GM21717 (cell line): Measurements from ENCODE around the gene CCDC197.

Experiments used
- ATAC-seq: cut with Tn5 transposase; IDR thresholded peaks from one replicate; pipeline ENCODE4 v1.9.1; 2021; ENCODE audit warnings: mild to moderate bottlenecking, moderate library complexity; ENCODE audit not compliant: unreplicated experiment

CCDC197 gene

GRCh38 chr14:93998871-93999403 lies 1.8 kb downstream of the CCDC197 start:
- ATAC-seq = no peak

DNA sequence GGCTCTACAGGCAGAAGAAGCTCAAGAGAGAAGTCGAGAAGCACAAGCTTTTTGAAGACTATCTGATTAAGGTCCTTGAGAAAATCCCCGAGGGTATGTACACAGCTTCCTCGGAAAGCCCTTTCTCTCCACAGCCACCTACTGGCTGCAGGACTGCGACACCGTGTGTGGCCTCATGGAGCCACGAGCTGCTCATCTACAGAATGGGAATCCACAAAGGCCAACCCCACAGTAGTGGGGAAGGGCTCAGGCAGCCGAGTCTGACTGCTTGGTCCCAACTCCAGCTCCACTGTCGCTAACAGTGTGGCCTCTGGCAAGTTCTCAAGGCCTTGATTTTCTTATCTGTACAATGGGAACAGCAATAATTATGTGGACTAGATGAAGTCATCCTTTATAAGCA lies 2.5 kb downstream of the CCDC197 start:
- no peak for ATAC-seq

DNA sequence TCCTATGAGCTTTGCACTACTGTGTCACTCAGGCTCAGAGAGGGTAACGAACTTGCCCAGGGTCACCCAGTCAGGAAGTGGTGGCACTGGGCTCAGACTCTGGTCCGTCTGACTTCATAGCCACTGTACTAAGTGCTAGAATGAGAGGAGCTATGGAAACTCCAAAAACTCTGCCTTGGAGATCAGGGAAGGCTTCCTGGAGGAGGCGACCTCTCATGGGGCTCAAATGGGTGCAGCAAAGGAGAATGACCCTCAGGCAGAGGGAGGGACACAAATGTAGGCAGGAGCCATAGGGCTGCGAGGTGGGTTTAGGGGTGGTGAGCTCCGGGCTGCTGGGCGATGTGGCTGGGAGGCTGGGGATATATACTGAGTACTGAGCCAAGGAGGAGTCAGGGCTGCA lies 3.2 kb downstream of the CCDC197 start:
- no peak for ATAC-seq

DNA sequence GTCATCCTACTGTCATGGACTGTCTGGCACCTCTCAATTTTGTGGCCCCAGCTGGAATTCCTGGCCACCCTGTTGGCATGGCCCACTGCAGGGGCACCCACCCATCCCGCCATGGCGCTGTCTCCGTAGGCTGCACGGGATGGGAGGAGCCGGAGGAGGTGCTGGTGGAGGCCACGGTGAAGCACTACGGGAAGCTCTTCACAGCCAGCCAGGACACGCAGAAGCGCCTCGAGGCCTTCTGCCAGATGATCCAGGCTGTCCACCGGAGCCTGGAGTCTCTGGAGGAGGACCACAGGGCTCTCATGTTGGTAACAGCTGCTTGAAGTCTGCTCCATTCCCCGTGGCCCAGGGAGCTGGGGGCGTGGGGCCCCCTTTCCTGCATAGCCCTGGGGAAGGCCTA lies 3.9 kb downstream of the CCDC197 start:
- ATAC-seq = no peak

GRCh38 chr14:94001501-94002396 lies 4.6 kb downstream of the CCDC197 start:
- ATAC-seq = peak; percentile 64

DNA sequence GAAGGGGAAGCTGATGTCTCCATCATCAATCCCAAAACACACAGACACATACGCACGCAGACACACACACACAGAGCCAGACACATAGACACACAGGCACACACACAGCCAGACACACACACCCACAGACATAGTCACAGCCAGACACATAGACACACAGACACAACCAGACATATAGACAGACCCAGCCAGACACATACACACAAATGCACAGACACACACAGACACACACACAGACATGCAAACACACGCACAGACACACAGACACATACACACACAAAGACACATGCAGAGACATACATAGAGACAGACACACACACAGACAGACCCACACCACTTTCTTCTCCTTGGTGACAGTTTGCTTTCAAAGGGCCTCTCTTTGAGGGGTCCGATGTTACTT lies 6.3 kb downstream of the CCDC197 start:
- no peak for ATAC-seq

DNA sequence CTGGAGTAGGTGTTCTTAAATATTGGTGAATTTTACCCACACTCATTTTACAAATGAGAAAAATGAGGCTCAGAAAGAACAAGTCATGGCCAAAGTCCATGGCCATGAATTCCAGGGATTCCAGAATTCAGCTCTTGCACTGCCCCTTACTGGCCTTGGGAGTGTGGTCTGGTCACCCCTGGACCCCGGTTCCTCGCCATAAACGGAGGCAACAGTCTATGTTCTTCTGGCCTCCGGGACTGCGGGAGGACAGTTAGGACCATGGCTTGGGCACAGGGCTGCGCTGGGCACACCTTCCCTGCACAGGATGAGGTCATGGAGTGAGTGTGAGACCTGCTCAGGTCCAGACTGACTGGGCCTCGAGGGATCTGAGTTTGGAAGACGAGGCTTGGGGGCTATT lies 6.9 kb downstream of the CCDC197 start:
- ATAC-seq = no peak

GRCh38 chr14:94005324-94006073 lies 8.4 kb downstream of the CCDC197 start:
- no peak for ATAC-seq

- ATAC-seq = no peak
Measured at GRCh38 chr14:94008234-94008633, 11.1 kb downstream of the CCDC197 start.

- peak; percentile 51 for ATAC-seq
Measured at GRCh38 chr14:94009767-94010166, 12.7 kb downstream of the CCDC197 start.

- no peak for ATAC-seq
Measured at GRCh38 chr14:94010625-94011024, 13.5 kb downstream of the CCDC197 start.

- ATAC-seq = no peak
Measured at GRCh38 chr14:94011795-94012194, 14.7 kb downstream of the CCDC197 start.

DNA sequence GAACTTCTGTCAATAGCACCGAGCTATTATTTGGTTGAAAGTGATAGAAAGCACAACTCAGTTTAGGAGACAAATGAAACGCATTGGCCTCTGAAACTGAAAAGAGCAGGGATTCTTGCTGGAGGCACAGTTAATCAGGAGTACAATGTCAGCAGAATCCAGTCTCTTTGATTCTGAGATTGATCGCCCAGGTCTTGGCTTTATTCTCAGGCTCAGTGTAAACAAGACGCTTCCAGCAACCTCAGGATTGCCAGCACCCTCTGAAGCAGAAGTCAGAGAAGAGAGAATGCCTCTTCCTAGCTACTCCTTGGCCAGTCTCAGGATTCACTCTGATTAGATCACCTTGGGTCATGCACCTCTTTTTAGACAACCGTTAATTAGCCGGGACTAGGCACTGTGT lies 17.3 kb downstream of the CCDC197 start:
- no peak for ATAC-seq

DNA sequence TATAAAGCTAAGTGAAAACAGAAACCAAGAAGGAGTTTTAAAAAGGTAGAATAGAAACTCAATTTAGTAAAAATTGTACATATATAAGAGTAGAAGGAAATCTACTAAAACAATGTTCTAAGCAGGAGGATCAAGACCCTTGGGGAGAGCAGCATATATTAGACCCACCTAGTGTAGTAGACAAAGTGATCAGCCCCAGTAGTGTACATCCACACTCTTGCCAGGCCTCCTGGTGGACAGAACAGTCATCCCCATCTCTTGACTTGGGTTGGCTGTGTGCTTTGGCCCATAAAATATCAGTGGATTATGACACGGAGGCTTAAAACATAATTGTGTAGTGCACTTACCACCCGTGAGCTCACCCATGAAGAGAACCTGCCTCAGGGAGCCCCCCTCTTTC lies 18.1 kb downstream of the CCDC197 start:
- no peak for ATAC-seq

DNA sequence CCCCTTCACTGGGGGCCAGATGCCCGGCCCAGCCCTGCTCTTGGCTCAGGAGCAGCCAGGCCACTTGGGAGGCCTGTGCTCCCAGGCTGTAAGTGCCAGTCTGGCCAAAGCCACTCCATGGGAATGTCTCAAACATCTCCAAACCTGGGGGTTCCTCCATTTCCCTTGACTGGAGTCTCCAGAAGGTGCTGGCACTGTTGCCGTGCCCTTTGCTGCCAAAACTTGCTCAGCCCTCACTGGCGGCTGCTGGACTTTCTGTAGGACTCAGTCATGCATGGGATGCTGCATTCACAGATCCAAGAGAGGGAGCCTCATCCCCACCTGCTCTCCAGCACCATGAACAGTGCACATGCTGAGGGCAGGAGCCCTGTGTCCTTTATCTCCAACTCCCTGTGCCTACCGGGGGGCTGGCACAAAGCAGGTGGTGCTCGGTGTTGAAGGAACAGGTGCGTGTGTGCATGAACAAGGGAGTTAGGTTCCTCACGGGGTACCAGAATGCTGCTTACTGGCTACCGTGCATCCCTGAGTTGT lies 19.4 kb downstream of the CCDC197 start:
- no peak for ATAC-seq

DNA sequence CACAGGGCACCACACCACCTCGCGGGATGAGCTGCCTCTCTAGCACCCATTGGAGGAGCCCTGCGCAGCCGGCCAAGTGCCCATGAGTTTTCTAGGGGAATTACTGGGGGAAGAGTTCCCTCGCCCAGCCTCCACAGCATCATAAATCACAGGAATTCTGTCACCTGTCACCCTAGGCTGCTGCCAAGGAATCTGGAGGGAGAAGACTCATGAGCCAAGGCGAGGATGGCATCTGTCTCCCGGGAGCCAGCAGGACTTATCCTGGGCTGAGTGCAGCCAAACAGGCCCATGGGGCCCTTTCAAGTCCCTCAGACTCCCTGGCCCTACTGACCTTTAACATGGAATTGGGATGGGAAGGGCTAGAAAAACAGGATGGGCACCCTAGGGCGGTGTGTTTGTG lies 21.2 kb downstream of the CCDC197 start:
- ATAC-seq = no peak

- ATAC-seq = no peak
Measured at GRCh38 chr14:94019329-94019728, 22.2 kb downstream of the CCDC197 start.

- ATAC-seq = no peak
Measured at GRCh38 chr14:94020267-94020666, 23.2 kb downstream of the CCDC197 start.

GRCh38 chr14:94021001-94021400 lies 23.9 kb downstream of the CCDC197 start:
- ATAC-seq = no peak

DNA sequence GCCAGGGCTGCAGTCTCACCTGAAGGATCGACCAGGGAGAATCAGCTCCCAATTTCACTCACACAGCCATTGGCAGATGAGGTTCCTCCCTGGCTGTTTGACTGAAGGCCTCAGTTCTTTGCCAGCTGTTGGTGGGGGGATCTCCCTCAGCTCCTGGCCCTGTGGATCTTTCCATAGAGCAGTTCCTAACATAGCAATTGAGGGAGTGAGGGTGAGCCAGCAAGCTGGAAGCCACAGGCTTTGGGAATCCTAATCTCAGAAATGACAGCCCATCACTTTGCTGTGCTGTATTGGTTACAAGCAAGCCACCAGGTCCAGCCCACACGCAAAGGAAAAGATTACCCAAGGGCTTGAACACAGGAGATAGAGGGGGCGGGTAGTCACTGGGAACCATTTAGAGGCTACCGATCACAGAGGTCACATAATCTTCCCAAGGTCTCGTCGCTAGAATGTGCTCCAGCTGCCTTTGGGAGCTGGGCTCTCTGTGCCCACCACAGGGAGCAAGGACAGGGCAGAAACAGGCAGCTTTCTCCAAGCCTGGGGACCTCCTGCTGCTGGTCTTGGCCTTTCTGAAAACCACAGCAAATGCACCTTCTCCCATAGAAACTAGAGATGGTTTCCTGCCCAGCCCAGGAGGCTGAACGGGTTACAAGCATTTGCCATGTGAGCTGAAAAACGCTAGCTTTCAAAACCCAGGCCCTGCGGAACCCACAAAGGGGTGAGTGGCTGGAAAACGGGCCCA lies 24.5 kb downstream of the CCDC197 start:
- ATAC-seq = no peak
